ENCODE results near the gene P2RY8.

P2RY8 gene

DNA sequence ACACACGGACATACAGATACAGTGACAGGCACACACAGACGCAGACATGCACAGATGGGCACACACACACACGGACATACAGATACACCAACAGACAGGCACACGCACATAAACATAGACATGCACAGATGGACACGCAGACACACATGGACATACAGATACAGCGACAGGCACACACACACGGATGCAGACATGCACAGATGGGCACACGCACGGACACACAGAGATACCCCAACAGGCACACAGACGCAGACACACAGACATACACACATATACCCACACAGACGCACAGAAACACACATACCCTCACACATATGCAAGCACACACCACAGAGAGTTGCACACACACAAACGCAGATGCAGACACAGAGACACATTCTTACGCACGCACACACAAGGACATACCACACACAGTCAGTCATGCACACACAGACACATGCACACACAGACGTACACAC, 120.6 kb downstream of the P2RY8 start:
- Histone ChIP-seq H3K4me3 (ENCODE audit: low read length) (no peak overlapping the region), H3K23ac (ENCODE audit: low read length) (no peak overlapping the region), H4K8ac (ENCODE audit: low read depth, low read length) (no peak overlapping the region), H2BK120ac (ENCODE audit: low read depth, low read length) (no peak overlapping the region), H3K9ac (ENCODE audit: low read length) (no peak overlapping the region), H3K27ac (ENCODE audit: low read depth, low read length) (no peak overlapping the region), H2AK5ac (ENCODE audit: low read length) (no peak overlapping the region), H3K27me3 (ENCODE audit: insufficient read depth, low read length, poor library complexity) (no peaks in the 10 kb centered on the region), H3K18ac (ENCODE audit: low read length) (no peak overlapping the region), H3K4me2 (ENCODE audit: low read length) (no peak overlapping the region), H3K79me1 (ENCODE audit: low read length) (no peaks in the 10 kb centered on the region), H2BK5ac (ENCODE audit: low read length) (no peak overlapping the region), H3K56ac (ENCODE audit: low read length) (no peak overlapping the region), H3K79me2 (ENCODE audit: control insufficient read depth, insufficient read depth, low read length) (no peaks in the 10 kb centered on the region), H3K4me1 (ENCODE audit: control insufficient read depth, low read depth, low read length) (no peaks in the 10 kb centered on the region), H2BK15ac (replicated peaks; ENCODE audit: low read depth) (no peak overlapping the region), H3K36me3 (ENCODE audit: control insufficient read depth, insufficient read depth, low read length) (peaks cover 10% of the 10 kb centered on the region), H4K5ac (ENCODE audit: low read length) (no peak overlapping the region), H3K4ac (ENCODE audit: low read depth, low read length) (no peak overlapping the region)
- no peak for DNase-seq
- WGBS (ENCODE audit: extremely low coverage, insufficient coverage, low lambda C conversion rate), result no CpG with 5 or more reads among the region's 15 CpGs
